ENCODE data around the gene PRKCQ. TPM values are rescaled to one million over a fixed set of nuclear protein-coding genes. Genes with fewer than 3 reads are reported as not detected.

Gene PRKCQ
- total and polyA plus RNA-seq, 5 donors: 0.05 to 0.25 (median 0.20) TPM

GRCh38 chr10:6402349-6402709 lies 177.7 kb downstream of the PRKCQ start:
- Histone ChIP-seq H3K27me3 (ENCODE audit: control insufficient read depth, insufficient read depth) (no peaks in the 10 kb centered on the region), H3K4me3 (ENCODE audit: low read length) (no peak overlapping the region), H3K27ac (ENCODE audit: low read length) (no peak overlapping the region), H3K4me1 (ENCODE audit: control insufficient read depth, insufficient read depth, low read length) (no peaks in the 10 kb centered on the region), H3K9me3 (ENCODE audit: control insufficient read depth, low read length) (no peaks in the 10 kb centered on the region)
- ATAC-seq (no peak), DNase-seq (no peak)
- intact Hi-C loops (cut with DNase I): loop anchor here (2.0 to 5.0 kb wide), 4 partner anchors 200 to 295 kb away; partner anchors contain the start of gene PFKFB3 (in 1 of the 4)
- WGBS: 67% methylated on average over 9 of the region's 9 CpGs

DNA sequence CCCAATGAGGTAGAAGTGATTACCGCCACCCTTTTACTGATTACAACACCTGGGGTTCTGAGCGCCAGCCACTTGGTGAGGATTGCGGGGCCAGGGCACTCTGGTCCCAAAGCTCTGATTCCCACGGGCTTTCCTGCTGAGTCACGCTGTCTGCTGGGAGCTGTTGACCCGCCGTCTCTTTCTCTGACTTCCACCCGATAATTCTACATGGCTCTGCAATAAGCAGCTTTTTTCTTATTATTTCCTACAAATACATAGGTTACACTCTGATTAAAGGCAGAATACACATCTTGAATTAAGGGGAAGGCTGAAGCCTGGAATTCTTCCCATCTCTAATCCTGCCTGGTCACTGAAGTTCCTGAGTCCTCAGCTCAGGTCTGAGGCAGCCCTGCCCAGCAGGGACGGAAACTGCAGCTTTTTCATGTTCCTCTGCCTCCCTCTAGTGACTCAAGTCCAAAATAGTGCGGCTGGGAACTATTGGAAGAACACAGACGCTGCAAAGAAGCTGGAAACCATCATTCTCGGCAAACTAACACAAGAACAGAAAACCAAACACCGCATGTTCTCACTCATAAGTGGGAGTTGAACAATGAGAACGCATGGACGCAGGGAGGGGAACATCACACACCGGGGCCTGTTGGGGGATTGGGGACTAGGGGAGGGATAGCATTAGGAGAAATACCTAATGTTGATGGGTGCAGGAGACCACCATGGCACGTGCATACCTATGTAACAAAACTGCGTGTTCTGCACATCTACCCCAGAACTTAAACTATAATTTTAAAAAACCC lies 178.3 kb downstream of the PRKCQ start:
- Histone ChIP-seq H3K27me3 (ENCODE audit: control insufficient read depth, insufficient read depth) (no peaks in the 10 kb centered on the region), H3K4me1 (ENCODE audit: control insufficient read depth, insufficient read depth, low read length) (no peaks in the 10 kb centered on the region), H3K9me3 (ENCODE audit: control insufficient read depth, low read length) (no peaks in the 10 kb centered on the region), H3K27ac (ENCODE audit: low read length) (no peak overlapping the region), H3K4me3 (ENCODE audit: low read length) (peak overlapping the region; percentile 72)
- intact Hi-C loops (cut with DNase I): loop anchor here (2.0 to 5.0 kb wide), 5 partner anchors 199 to 294 kb away; partner anchors contain the start of gene PFKFB3 (in 3 of the 4)
- DNase-seq: peak; percentile 72 to 86 (median 81)
- peak; percentile 95 to 96 for ATAC-seq
- WGBS: 10% methylated on average over 18 of the region's 18 CpGs

DNA sequence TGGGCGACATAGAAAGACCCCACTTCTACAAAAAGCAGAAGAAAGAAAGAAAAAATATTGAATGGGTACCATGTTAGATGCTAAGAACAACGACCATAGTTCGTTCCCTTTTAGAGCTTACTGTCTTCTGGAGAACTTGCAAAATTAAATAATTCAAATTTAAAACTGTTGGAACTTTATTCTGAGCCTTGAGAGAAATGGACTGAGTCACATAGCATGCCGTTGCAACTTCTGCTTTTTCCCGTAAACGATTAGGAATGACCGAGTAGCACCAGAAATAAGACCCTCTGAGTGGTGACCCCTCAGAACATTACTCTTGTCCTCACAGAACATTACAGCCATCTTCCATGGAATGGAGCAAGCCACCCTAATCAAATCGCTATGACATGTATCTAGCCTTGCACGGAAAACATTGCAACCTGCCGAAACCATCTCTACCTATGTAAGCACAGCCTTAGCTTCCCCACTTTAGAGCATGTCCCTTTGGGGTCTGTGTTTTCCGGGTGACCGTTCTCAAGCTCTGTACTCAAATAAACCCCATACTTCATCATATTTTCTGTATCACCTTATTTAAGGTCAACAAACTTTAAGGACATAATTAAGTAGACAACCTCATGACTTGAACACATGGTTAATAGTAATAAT lies 179.1 kb downstream of the PRKCQ start:
- Histone ChIP-seq H3K9me3 (ENCODE audit: control insufficient read depth, low read length) (no peaks in the 10 kb centered on the region), H3K27ac (ENCODE audit: low read length) (no peak overlapping the region), H3K27me3 (ENCODE audit: control insufficient read depth, insufficient read depth) (no peaks in the 10 kb centered on the region), H3K4me1 (ENCODE audit: control insufficient read depth, insufficient read depth, low read length) (no peaks in the 10 kb centered on the region), H3K4me3 (ENCODE audit: low read length) (no peak overlapping the region)
- intact Hi-C loops (cut with DNase I): loop anchor here (2.0 to 5.0 kb wide), 4 partner anchors 198 to 294 kb away; partner anchors contain the start of gene PFKFB3 (in 3 of the 4)
- ATAC-seq (no peak), DNase-seq (no peak)
- WGBS: 88% methylated on average over 12 of the region's 12 CpGs

GRCh38 chr10:6400331-6400730 lies 179.7 kb downstream of the PRKCQ start:
- Histone ChIP-seq H3K4me1 (ENCODE audit: control insufficient read depth, insufficient read depth, low read length) (no peaks in the 10 kb centered on the region), H3K4me3 (ENCODE audit: low read length) (no peak overlapping the region), H3K27ac (ENCODE audit: low read length) (no peak overlapping the region), H3K9me3 (ENCODE audit: control insufficient read depth, low read length) (no peaks in the 10 kb centered on the region), H3K27me3 (ENCODE audit: control insufficient read depth, insufficient read depth) (no peaks in the 10 kb centered on the region)
- intact Hi-C loops (cut with DNase I): loop anchor here (2.0 to 5.0 kb wide), 4 partner anchors 198 to 293 kb away; partner anchors contain the start of gene PFKFB3 (in 3 of the 4)
- no peak for DNase-seq
- peak in 1 of 2 donors; percentile 27 for ATAC-seq
- 85% methylated on average over 7 of the region's 7 CpGs for WGBS

DNA sequence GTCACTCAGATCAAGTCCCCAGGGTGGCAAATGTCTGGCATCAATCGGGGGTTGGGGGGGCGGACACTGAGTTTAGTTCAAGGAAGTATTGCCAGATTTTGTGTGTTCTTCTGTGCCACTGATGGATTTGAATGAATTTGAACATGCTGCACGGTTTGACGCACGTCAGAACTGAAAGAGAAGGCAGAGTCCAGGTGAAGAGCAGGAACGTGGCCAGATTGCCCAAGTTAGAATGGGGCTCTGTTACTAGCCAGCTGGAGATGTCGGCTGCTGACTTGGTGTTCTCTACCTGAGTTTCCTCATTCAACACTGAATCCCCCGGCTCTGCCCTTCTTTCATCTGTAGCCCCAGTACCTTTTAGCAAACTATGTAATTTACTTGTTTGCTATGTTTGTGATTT lies 180.2 kb downstream of the PRKCQ start:
- Histone ChIP-seq H3K27ac (ENCODE audit: low read length) (no peak overlapping the region), H3K27me3 (ENCODE audit: control insufficient read depth, insufficient read depth) (no peaks in the 10 kb centered on the region), H3K4me1 (ENCODE audit: control insufficient read depth, insufficient read depth, low read length) (no peaks in the 10 kb centered on the region), H3K4me3 (ENCODE audit: low read length) (no peak overlapping the region), H3K9me3 (ENCODE audit: control insufficient read depth, low read length) (no peaks in the 10 kb centered on the region)
- intact Hi-C loops (cut with DNase I): loop anchor here (2.0 to 5.0 kb wide), 4 partner anchors 197 to 293 kb away; partner anchors contain the start of gene PFKFB3 (in 3 of the 4)
- no peak for ATAC-seq
- WGBS: 84% methylated on average over 8 of the region's 8 CpGs
- DNase-seq: no peak

DNA sequence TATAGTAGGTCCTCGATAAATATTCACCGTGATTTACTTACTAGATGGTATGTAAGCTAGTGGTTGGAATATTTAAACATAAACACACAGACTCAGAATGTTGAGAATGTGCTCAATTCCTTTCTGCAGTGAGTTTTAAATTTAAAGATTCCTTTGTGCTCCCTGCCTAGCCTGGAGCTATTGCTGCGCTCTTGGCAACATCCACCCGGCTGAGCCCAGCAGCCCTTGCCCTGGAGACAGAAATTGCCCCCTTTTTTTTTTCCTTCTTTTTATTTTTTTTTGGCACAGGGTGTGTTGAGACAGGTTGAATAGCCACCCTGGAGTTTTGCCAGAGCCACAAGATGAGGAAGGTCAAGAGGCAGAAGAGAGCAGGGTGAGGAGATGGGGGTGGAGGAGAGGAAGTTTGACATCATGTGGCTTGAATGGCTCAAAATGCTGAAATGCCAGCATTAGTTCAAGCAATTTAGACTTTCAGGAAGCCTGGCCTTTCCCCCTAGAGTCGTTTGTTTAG lies 180.8 kb downstream of the PRKCQ start:
- no peaks in the 10 kb centered on the region for H3K27me3 ChIP-seq (ENCODE audit: control insufficient read depth, insufficient read depth)
- ATAC-seq (peak in 1 of 2 donors; percentile 25), DNase-seq (no peak)
- no peak overlapping the region for H3K4me3 ChIP-seq (ENCODE audit: low read length)
- 54% methylated on average over 5 of the region's 5 CpGs for WGBS
- H3K27ac ChIP-seq (ENCODE audit: low read length): no peak overlapping the region
- intact Hi-C loops (cut with DNase I): no loop called here
- H3K4me1 ChIP-seq (ENCODE audit: control insufficient read depth, insufficient read depth, low read length): no peaks in the 10 kb centered on the region
- H3K9me3 ChIP-seq (ENCODE audit: control insufficient read depth, low read length): no peaks in the 10 kb centered on the region

DNA sequence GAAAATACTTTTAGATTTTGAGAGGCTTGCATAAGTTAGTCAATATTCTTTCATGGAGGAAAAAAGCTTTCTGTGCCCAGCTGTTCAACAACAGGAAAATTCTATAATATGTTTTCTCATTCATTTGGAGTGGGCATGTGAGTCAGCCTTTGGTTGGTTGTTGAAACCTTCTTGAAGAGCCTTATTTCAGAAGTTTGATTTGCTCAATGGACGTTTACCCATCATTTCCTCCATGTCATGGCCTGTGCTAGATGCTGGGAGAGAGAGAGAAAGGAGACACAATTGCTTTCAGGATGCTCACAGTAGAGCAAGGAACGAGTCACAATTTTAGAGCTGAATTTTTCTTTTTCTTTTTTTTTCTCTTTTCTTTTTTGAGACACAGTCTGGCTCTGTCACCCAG lies 181.7 kb downstream of the PRKCQ start:
- no peak overlapping the region for H3K4me3 ChIP-seq (ENCODE audit: low read length)
- intact Hi-C loops (cut with DNase I): no loop called here
- no peaks in the 10 kb centered on the region for H3K9me3 ChIP-seq (ENCODE audit: control insufficient read depth, low read length)
- 70% methylated on average over 2 of the region's 2 CpGs for whole genome bisulfite sequencing
- DNase-seq (no peak), ATAC-seq (no peak)
- no peaks in the 10 kb centered on the region for H3K27me3 ChIP-seq (ENCODE audit: control insufficient read depth, insufficient read depth)
- H3K4me1 ChIP-seq (ENCODE audit: control insufficient read depth, insufficient read depth, low read length): no peaks in the 10 kb centered on the region
- H3K27ac ChIP-seq (ENCODE audit: low read length): no peak overlapping the region

GRCh38 chr10:6396652-6397051 lies 183.4 kb downstream of the PRKCQ start:
- ATAC-seq (no peak), DNase-seq (no peak)
- H3K27ac ChIP-seq (ENCODE audit: low read length): no peak overlapping the region
- H3K27me3 ChIP-seq (ENCODE audit: control insufficient read depth, insufficient read depth): no peaks in the 10 kb centered on the region
- no peaks in the 10 kb centered on the region for H3K9me3 ChIP-seq (ENCODE audit: control insufficient read depth, low read length)
- H3K4me1 ChIP-seq (ENCODE audit: control insufficient read depth, insufficient read depth, low read length): no peaks in the 10 kb centered on the region
- H3K4me3 ChIP-seq (ENCODE audit: low read length): no peak overlapping the region
- intact Hi-C loops (cut with DNase I): no loop called here
- WGBS: 78% methylated on average over 4 of the region's 4 CpGs

DNA sequence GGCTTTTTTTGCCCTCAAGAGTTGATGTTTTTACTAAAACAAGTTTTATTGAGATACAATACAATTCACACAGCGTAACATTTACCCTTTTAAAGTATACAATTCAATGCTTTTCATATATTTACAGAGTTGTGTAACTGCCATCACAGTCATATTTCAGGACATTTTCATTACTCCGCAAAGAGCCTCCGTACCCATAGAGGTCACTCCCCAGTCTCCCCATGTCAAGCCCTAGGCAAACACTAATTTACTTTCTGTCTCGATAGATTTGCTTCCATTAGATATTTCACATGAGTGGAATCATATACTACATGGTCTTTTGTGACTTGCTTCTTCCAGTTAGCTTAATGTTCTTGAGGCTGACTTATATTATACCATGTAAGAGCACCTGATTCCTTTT lies 183.8 kb downstream of the PRKCQ start:
- no peak overlapping the region for H3K27ac ChIP-seq (ENCODE audit: low read length)
- WGBS: 96% methylated on average over 4 of the region's 4 CpGs
- no peaks in the 10 kb centered on the region for H3K4me1 ChIP-seq (ENCODE audit: control insufficient read depth, insufficient read depth, low read length)

GRCh38 chr10:6395606-6396005 lies 184.5 kb downstream of the PRKCQ start:
- Histone ChIP-seq H3K27me3 (ENCODE audit: control insufficient read depth, insufficient read depth) (no peaks in the 10 kb centered on the region), H3K27ac (ENCODE audit: low read length) (no peak overlapping the region), H3K4me3 (ENCODE audit: low read length) (no peak overlapping the region), H3K4me1 (ENCODE audit: control insufficient read depth, insufficient read depth, low read length) (no peaks in the 10 kb centered on the region), H3K9me3 (ENCODE audit: control insufficient read depth, low read length) (peaks cover 4% of the 10 kb centered on the region)
- intact Hi-C loops (cut with DNase I): no loop called here
- ATAC-seq: no peak
- no peak for DNase-seq
- WGBS: 91% methylated on average over 8 of the region's 8 CpGs

More for the DNA sequence above, 183.8 kb downstream of the PRKCQ start:
- no peak for ATAC-seq
- DNase-seq: no peak
- Histone ChIP-seq H3K27me3 (ENCODE audit: control insufficient read depth, insufficient read depth) (no peaks in the 10 kb centered on the region), H3K4me3 (ENCODE audit: low read length) (no peak overlapping the region), H3K9me3 (ENCODE audit: control insufficient read depth, low read length) (peaks cover 1% of the 10 kb centered on the region)
- intact Hi-C loops (cut with DNase I): no loop called here

- DNase-seq (no peak), ATAC-seq (no peak)
- Histone ChIP-seq H3K9me3 (ENCODE audit: control insufficient read depth, low read length) (peaks cover 4% of the 10 kb centered on the region), H3K27ac (ENCODE audit: low read length) (no peak overlapping the region), H3K4me3 (ENCODE audit: low read length) (no peak overlapping the region), H3K4me1 (ENCODE audit: control insufficient read depth, insufficient read depth, low read length) (no peaks in the 10 kb centered on the region), H3K27me3 (ENCODE audit: control insufficient read depth, insufficient read depth) (no peaks in the 10 kb centered on the region)
- intact Hi-C loops (cut with DNase I): no loop called here
- 44% methylated on average over 5 of the region's 5 CpGs for WGBS
Observed at GRCh38 chr10:6394084-6394483, 186.0 kb downstream of the PRKCQ start.
